ENCODE measurements around the gene AP1B1.

AP1B1 gene

DNA sequence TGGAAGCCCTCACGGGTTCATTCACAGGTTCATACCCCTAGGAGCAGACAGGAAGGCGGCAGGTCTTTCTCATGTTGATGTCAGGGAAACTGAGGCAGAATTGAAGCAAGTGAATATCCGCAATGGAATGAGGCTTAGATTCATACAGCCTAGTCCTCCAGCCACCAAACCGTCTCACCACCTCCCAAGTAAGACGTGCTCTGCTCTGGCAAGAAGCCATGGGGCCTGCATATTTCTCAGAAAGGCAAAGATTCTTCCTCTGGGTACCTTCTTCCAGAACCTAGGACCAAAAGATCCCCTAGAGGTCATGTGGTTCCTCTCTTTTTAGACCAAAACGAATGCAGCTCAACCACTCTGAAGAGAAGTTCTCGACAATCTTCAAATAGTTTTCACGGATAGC is 1.7 kb downstream of the AP1B1 start:
- no peak overlapping the region for H3K4me3 ChIP-seq (ENCODE audit: severe bottlenecking)
- DNase-seq (ENCODE audit: low spot score) = no peak

DNA sequence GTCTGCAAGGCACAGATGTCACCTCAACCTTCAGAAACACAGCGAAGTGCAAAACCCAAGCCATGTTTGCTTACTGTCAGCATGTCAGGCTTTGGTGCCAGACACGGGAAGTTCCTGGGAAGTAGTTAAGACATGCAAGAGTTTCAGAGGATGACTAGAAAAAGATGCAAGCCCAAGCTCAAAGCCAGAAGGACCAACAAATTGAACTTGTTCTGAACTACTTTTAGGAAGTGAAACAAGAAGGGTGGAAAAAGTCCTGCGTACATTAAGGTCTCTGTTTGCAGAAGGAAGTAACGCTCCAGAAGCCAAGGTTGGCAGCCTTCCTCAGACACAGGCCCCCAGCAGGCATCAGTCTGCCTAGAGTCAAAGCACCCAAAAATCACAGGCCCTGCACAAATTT is 2.6 kb downstream of the AP1B1 start:
- Histone ChIP-seq H3K9me3 (ENCODE audit: severe bottlenecking) (no peaks in the 10 kb centered on the region), H3K27ac (ENCODE audit: poor library complexity, severe bottlenecking) (no peak overlapping the region), H3K4me3 (ENCODE audit: severe bottlenecking) (no peak overlapping the region), H3K36me3 (ENCODE audit: low read depth) (peaks cover 19% of the 10 kb centered on the region; the same call in 1 of the 2 replicates), H3K4me1 (ENCODE audit: insufficient read depth, poor library complexity, severe bottlenecking) (peaks cover 4% of the 10 kb centered on the region), H3K27me3 (ENCODE audit: insufficient read depth, poor library complexity, severe bottlenecking) (no peaks in the 10 kb centered on the region)
- TF ChIP-seq, protein P1, sequence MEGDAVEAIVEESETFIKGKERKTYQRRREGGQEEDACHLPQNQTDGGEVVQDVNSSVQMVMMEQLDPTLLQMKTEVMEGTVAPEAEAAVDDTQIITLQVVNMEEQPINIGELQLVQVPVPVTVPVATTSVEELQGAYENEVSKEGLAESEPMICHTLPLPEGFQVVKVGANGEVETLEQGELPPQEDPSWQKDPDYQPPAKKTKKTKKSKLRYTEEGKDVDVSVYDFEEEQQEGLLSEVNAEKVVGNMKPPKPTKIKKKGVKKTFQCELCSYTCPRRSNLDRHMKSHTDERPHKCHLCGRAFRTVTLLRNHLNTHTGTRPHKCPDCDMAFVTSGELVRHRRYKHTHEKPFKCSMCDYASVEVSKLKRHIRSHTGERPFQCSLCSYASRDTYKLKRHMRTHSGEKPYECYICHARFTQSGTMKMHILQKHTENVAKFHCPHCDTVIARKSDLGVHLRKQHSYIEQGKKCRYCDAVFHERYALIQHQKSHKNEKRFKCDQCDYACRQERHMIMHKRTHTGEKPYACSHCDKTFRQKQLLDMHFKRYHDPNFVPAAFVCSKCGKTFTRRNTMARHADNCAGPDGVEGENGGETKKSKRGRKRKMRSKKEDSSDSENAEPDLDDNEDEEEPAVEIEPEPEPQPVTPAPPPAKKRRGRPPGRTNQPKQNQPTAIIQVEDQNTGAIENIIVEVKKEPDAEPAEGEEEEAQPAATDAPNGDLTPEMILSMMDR (IDR thresholded peaks at IDR 0.05; ENCODE audit: poor library complexity, severe bottlenecking) = no peak
- DNase-seq (ENCODE audit: low spot score) (no peak), ATAC-seq (ENCODE audit: low read depth) (no peak)

More for the DNA sequence above, 1.7 kb downstream of the AP1B1 start:
- TF ChIP-seq, protein P1 (IDR thresholded peaks at IDR 0.05; ENCODE audit: poor library complexity, severe bottlenecking) = no peak
- Histone ChIP-seq H3K27me3 (ENCODE audit: insufficient read depth, poor library complexity, severe bottlenecking) (no peaks in the 10 kb centered on the region), H3K36me3 (ENCODE audit: low read depth) (peaks cover 19% of the 10 kb centered on the region; the same call in 1 of the 2 replicates), H3K27ac (ENCODE audit: poor library complexity, severe bottlenecking) (no peak overlapping the region), H3K9me3 (ENCODE audit: severe bottlenecking) (no peaks in the 10 kb centered on the region), H3K4me1 (ENCODE audit: insufficient read depth, poor library complexity, severe bottlenecking) (peaks cover 4% of the 10 kb centered on the region)
- ATAC-seq (ENCODE audit: low read depth) = no peak

DNA sequence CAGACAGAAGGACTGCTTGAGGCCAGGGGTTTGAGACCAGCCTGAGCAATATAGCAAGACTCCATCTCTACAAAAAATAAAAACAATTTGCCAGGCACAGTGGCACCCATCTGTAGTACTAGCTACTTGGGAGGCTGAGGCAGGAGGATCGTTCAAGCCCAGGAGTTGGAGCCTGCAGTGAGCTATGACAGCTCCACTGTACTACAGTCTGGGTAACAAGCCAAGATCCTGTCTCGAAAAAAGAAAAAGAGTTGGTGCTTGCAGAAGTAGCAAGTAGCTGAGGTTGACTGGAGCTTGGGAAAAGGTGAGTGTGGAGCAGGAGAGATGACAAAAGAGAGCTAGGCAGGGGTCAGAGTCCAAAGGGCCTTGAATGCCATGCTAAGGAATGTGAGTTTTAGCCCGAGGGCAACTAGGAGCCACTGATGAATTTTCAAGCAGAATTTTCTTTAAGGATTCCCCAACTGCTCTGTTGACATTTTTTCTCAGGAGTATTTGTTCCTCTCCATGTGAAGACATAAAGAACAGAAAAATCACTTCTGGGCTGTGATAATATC is 3.1 kb downstream of the AP1B1 start:
- peaks cover 7% of the 10 kb centered on the region for H3K4me1 ChIP-seq (ENCODE audit: insufficient read depth, poor library complexity, severe bottlenecking)
- no peak for ATAC-seq (ENCODE audit: low read depth)
- H3K27me3 ChIP-seq (ENCODE audit: insufficient read depth, poor library complexity, severe bottlenecking) = no peaks in the 10 kb centered on the region
- H3K4me3 ChIP-seq (ENCODE audit: severe bottlenecking) = no peak overlapping the region
- no peak for DNase-seq (ENCODE audit: low spot score)
- TF ChIP-seq, protein P1 (IDR thresholded peaks at IDR 0.05; ENCODE audit: poor library complexity, severe bottlenecking) = no peak
- no peak overlapping the region for H3K27ac ChIP-seq (ENCODE audit: poor library complexity, severe bottlenecking)
- H3K9me3 ChIP-seq (ENCODE audit: severe bottlenecking) = no peaks in the 10 kb centered on the region
- peaks cover 19% of the 10 kb centered on the region; the same call in 1 of the 2 replicates for H3K36me3 ChIP-seq (ENCODE audit: low read depth)

DNA sequence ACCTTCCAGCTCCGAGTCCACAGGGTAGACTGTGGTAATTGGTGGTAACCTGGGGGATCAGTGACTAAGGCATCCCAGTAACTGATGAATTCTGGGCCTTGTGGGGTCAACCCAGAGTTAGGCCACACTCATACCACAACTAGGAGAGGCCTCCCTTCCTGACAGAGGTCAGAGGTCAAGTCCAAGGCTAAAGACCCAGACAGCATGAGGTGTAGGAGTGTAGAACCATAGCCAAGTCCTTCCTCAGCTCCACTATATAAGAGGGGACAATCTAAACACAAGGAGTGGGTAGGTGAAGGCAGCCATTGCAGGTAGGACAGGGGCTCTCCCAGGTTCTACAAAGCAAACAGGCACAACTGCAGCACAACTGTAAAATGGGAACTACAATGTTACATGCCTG is 4.6 kb downstream of the AP1B1 start:
- Histone ChIP-seq H3K4me1 (ENCODE audit: insufficient read depth, poor library complexity, severe bottlenecking) (peaks cover 7% of the 10 kb centered on the region), H3K36me3 (ENCODE audit: low read depth) (peaks cover 29% of the 10 kb centered on the region), H3K4me3 (ENCODE audit: severe bottlenecking) (no peak overlapping the region), H3K27me3 (ENCODE audit: insufficient read depth, poor library complexity, severe bottlenecking) (no peaks in the 10 kb centered on the region), H3K9me3 (ENCODE audit: severe bottlenecking) (no peaks in the 10 kb centered on the region), H3K27ac (ENCODE audit: poor library complexity, severe bottlenecking) (no peak overlapping the region)
- ATAC-seq (ENCODE audit: low read depth) (no peak), DNase-seq (ENCODE audit: low spot score) (no peak)
- TF ChIP-seq, protein P1 (IDR thresholded peaks at IDR 0.05; ENCODE audit: poor library complexity, severe bottlenecking) = no peak

DNA sequence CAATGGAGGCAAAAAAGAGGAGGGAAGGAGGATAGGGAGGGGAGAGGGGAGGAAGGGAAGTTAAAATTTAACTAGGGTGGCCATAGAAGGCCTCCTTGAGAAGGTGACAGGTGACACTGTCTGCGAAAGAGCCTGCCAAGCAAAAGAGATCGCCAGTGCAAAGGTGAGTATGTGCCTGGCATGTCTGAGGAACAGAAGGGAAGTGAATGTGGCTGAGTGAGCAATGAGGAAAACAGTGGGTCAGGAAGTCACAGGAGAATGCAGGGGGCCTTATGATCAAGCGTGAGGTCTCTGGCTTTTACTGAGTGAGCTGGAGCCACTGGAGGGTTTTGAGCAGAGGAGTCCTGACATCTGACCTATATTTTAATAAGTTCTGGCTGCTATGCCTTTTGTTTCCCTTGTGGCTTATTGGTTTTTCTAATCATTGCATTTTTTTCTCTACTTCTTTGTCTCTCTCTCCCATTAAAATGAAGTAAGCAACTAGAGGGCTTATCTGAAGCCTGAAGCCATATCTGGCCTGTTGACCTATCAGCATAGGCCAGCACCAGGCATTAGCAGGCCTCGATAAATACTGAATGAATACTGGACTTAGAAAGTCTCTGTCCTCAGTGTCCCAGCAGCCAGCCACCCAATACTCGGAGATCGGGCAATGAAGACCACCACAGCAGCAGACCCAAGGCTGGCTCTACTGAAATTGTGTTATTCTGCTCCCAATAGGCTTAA is 5.6 kb downstream of the AP1B1 start:
- DNase-seq (ENCODE audit: low spot score) (no peak), ATAC-seq (ENCODE audit: low read depth) (no peak)
- no peak overlapping the region for H3K4me3 ChIP-seq (ENCODE audit: severe bottlenecking)
- TF ChIP-seq, protein P1 (IDR thresholded peaks at IDR 0.05; ENCODE audit: poor library complexity, severe bottlenecking) = no peak
- H3K9me3 ChIP-seq (ENCODE audit: severe bottlenecking) = no peaks in the 10 kb centered on the region
- peaks cover 12% of the 10 kb centered on the region for H3K4me1 ChIP-seq (ENCODE audit: insufficient read depth, poor library complexity, severe bottlenecking)
- no peak overlapping the region for H3K27ac ChIP-seq (ENCODE audit: poor library complexity, severe bottlenecking)
- no peaks in the 10 kb centered on the region for H3K27me3 ChIP-seq (ENCODE audit: insufficient read depth, poor library complexity, severe bottlenecking)
- H3K36me3 ChIP-seq (ENCODE audit: low read depth) = peaks cover 29% of the 10 kb centered on the region
